Erythroblast (primary cell): Measurements from ENCODE around the gene SUV39H2.
"Not testable (repeated sequence)": the region's sequence is repeated elsewhere in the genome, so short reads cannot be mapped to it uniquely, and the experiment has no call there.

Source experiments
- GATA1 ChIP-seq: IDR thresholded peaks from 2 replicates; pipeline ENCODE4 v1.6.1; 2011; ENCODE audit warnings: low read depth, mild to moderate bottlenecking, control low read depth, low read length, moderate library complexity
- POLR2A ChIP-seq: IDR thresholded peaks from 2 replicates; pipeline ENCODE4 v1.6.1; 2011; ENCODE audit warnings: mild to moderate bottlenecking, low read length

- TF ChIP-seq POLR2A, GATA1: not testable (repeated sequence)
These were observed 63.7 kb downstream of the SUV39H2 start for GRCh38 chr10:14942147-14942949.
